HCT116 (cell line): ENCODE data around the gene ADCY1.

Experiments
- POLR2A ChIP-seq: IDR thresholded peaks from 2 replicates; pipeline ENCODE4 v1.7.0; 2011; ENCODE audit warnings: borderline replicate concordance; ENCODE audit not compliant: insufficient read depth, insufficient read length; ENCODE audit errors: extremely low read depth
- YY1 ChIP-seq: IDR thresholded peaks from 2 replicates; pipeline ENCODE4 v1.6.1; 2011; ENCODE audit warnings: low read length, low read depth, moderate library complexity, mild to moderate bottlenecking; ENCODE audit not compliant: insufficient replicate concordance; ENCODE audit errors: extremely low read depth

DNA sequence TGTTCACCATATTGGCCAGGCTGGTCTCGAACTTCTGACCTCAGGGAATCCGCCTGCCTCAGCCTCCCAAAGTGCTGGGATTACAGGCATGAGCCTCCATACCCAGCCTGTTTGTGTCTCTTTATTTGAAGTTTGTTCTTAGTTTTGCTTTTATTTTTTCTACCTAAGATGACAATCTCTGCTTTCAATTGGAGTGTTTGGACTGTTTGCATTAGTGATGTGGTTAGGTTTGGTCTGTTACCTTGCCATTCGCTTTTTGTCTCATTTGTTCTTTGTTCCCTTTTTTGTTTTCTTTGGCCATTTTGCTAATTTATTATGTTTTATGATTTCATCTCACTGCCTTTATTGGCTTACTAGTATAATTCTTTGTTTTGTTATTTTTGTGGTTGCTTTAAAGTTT is 62.6 kb downstream of the ADCY1 start:
- TF ChIP-seq POLR2A, result no peak
- no peak for TF ChIP-seq YY1
